Measurements from ENCODE around the gene STX16.

STX16 gene

DNA sequence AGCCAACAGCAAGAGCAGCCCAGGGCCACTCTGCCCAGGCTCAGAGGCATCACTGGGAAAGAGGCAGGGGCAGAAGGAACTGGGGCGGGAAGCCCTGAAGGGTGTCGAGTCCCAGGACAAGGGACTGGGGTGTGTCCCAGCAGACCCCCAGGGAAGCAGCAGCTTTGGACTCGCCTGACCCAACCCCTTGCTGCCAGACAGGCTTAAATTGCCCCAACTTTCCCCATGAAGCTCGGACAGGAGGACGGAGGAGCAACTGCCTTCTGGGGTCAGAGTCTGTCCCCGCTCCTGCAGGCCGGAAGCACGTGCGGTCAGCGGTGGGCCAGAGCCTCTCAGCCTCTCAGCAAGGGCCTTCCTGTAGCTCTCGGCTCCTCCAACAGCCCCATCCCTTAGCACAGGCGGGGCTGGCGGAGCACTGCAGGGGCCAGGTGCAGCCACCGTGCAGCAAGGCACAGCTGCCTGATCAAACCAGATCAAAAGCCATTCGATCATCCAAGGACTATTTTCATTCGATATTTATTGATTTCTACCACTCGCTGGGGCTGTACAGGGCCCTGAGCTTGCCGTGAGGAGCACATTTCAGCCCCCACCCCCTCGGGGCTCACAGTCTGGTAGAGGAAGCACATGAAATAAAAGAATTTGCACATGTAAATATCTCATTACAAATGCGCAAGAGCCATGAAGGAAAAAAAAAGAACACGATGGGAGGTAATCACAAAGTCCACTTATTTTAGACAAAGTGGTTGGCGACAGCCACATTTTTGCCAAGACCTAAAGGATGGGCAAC lies 31.8 kb upstream of the STX16 start:
- no peak for DNase-seq

DNA sequence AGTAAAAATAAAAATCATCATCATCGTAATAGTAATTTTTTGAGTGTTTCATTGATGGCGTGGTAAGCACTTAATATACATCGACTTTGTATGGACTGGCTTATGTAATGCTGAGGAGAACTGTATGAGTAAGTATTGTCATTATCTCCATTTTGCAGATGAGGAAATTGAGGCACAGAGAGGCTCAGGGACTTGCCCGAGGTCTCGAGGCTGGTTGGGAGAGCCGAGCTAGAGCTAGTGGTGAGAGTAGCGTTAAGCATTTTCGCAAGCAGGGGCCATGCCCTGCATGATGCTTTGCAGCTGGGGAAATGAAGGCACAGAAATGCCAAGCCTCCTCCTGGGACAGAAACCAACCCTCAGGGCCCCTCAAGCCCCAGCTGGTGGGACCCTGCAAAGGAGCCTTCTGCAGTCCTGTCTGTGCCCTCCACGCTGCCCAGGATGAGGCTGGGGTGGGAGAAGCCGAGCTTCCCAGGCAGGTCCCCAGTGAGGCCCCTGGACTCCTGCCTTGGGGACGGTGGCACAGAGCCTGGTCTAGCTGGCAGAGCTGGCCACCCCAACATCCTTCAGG lies 31.1 kb upstream of the STX16 start:
- no peak for DNase-seq

DNA sequence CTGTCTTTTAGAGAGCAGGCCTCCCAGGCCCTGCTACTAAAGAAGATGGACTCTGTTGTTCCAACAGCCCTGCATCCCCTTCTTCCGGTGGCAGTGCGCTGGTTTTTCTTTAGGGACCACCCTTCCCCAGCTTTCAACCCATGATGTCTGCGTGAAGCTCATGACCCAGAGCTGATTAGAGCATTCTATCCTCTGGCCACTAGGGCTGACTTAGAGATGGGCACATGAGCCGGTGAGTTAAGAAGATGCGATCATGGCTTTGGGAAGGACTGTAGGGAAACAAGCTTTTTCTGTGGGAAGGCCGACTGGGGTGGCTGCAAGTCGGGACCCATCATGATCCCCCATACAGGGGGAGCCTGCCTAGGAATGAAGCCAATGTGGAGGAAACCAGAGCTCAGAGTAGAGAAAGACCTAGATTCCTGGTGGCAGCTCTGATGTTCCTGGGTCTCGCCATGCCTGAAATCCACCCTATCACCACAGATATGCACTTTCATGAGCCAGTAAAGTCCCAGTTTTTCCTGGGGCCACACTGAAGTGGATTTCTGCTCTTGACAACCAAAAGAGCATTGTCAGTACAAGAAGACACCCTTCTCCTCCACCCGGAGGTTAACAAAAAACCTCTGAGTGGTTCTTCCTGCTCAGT lies 29.1 kb upstream of the STX16 start:
- DNase-seq = no peak

DNA sequence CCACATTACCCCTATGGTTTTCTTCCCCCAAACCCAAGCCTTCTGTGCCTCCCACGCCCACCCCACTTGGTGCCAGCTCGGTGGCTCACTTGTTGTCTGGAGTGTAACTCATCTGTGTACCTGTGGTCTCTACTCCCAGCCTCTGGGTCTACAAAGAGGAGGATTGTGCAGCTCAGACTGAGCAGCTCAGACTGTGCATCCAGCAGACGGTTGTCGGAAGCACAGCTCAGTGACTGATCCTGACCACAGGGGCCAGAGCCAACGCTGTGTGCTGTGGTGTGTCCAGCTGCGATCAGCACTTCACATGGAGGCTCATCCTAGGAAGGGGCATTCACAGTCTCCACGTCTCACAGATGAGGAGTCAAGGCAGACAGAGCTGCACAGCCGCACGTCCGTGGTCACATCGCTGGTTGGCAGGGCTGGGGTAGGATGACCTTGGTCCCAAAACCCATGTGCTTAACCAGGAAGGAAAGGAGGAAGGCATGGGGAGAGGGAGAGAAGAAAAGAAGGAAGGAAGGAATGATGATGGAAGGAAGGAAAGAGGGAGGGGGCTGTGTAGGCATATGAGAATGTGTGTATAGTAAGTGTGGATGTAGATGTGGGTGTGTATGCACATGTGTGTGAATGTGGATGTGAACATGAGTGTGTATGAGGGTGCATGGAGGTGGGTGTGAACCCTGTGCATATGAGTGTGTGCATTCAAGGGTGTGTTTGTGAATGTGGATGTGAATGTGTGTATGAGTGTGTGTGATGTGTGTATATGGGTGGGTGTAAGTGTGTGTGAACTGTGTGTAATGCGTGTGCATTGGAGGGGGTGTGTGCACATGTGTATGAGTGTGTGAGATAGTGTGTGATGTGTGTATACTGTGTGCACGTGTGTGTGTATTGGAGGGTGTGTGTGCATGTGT lies 28.2 kb upstream of the STX16 start:
- no peak for DNase-seq

DNA sequence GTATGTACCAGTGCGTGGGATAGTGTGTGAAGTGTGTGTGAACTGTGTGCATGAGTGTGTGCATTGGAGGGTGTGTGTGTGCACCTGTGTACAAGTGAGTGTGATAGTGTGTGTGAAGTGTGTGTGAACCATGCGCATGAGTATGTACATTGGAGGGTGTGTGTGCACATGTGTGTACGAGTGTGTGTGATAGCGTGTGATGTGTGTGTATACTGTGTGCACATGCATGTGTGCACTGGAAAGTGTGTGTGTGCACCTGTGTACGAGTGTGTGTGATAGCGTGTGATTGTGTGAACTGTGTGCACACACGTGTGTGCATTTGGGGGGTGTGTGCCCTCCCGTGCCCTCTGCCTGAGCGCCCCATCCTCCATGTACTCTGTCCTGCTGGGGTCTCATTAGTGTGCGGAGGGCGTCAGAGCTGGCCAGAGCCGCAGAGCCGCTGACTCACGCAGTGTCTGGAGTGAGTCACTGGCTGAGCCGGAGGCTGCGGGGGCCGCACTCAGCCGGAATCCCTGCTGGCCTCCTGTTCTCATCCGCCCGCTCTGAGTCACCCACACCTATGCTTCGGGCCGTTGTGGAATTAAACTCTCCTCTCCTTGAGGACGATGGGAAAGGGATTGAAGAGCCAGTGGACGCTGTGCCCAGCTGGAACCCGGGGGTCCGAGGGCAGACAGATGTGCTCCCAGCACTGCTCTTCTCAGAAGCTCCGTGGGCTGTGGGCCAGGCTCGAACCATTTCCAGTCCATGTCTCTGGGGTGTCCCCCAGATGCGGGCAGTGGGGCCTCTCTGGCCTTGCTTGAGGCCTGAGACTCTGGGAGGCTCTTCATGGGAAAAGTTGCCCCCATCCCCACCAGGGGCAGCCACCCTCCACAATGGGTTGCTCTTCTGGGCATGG lies 27.3 kb upstream of the STX16 start:
- no peak for DNase-seq

DNA sequence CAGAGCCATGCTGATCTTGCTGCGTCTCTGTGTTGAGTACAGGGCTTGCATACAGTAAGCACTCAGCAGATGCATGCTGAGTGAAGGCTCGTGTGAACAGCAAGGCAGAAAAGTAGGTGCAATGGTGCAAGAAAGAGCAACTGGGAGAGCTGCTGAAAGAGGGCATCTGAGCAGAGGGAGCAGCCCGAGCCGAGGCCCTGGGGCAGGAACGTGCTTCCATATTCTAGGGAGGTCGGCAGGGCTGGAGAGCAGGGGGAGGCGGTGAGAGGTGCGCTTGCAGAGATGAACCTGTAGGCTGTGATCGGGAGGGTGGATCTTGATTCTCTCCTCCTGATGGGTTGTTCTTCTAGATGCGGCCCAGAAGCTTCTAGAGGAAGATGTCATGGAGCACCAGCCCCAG lies 26.4 kb upstream of the STX16 start:
- DNase-seq = no peak

- no peak for DNase-seq
Measured at GRCh38 chr20:58625585-58625984, 25.5 kb upstream of the STX16 start.

GRCh38 chr20:58626051-58626450 lies 25.0 kb upstream of the STX16 start:
- DNase-seq = no peak

GRCh38 chr20:58627212-58628072 lies 23.6 kb upstream of the STX16 start:
- no peak for DNase-seq

- DNase-seq = no peak
Measured at GRCh38 chr20:58628491-58629214, 22.4 kb upstream of the STX16 start.

- DNase-seq = no peak
Measured at GRCh38 chr20:58629215-58629580, 21.9 kb upstream of the STX16 start.

- no peak for DNase-seq
Measured at GRCh38 chr20:58630063-58630462, 21.0 kb upstream of the STX16 start.

- DNase-seq = no peak
Measured at GRCh38 chr20:58633161-58634053, 17.7 kb upstream of the STX16 start.

DNA sequence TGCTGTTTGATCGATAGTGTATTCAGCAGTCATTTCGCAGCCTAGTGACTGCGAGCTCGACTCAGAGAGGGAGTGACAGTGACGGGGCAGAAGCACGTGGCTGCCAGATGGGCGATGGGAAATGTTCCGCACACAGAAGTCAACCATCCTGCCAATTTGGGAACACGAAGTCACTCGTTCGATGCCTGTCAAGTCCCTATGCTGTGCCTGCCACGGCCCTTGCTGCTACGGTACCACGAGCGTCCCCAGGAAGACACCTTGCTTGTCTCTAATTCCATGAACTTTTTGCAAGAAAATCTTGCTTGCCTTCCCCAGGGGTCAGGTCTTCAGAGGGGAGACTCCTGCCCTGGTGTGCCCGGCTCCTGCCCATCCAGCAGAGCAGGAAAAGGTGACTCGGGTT lies 17.0 kb upstream of the STX16 start:
- no peak for DNase-seq

GRCh38 chr20:58634521-58635278 lies 16.4 kb upstream of the STX16 start:
- no peak for DNase-seq

DNA sequence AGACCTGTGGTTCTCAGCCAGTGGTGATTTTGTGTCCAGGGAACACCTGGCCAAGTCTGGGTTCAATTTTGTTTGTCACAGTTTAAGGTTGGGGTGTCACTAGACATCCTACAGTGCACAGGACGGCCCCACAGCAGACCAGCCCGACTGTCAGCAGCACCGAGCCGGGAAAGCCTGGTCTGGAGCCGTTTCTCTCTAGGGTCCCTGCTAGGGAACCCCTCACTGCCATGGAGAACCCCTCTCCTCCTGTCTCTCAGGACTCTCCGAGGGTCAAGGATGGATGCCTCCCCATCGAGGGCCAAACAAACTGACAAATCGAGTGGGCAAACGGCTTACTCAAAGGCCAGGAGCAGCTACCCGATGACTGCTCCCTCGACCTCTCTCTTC lies 15.8 kb upstream of the STX16 start:
- no peak for DNase-seq

DNA sequence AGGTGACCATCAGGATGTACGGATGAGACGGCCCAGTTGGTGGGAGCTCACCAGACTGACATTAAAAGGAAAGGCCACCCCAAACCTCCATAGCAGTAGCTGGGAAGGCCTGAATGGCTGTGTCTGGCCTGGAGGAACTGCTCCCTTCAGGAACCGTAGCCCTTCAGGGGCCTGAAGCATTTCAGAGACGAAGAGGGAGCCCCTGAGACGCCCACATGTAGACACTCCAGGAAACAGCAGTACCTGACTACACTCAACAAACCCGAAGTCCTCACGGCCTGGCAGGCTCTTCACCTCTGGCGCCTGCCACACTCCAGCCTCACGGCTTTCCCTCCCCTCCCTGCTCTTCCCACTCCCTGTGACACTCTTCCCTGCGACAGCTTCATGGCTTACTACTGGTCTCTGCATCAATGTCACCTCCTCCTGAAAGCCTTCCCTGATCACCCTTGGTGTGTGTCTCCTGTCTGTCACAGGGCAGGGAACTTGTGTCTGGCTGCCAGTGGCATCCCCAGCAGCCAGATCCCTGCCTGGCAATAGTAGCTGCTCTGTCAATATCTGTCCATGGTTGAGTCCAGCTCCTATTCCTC lies 14.6 kb upstream of the STX16 start:
- DNase-seq = no peak

GRCh38 chr20:58636983-58637421 lies 14.1 kb upstream of the STX16 start:
- no peak for DNase-seq

All from NCI-H1694 treated with DMSO at 0.1 percent for 48 hours (cell line).